K562 (cell line): ENCODE measurements around the gene ENG. TPM values are rescaled to one million over a fixed set of nuclear protein-coding genes. Genes with fewer than 3 reads are reported as not detected.

Source experiments
- ATAC-seq: fragments of 200-7000 bp; cut with Tn5 transposase; 3 replicates; pipeline ENCODE4 v1.9.1; 2020; ENCODE audit warnings: moderate library complexity
- BruUV-seq: library from RNA; stranded (reverse); fragments of 400-500 nt; replicated peaks from 2 replicates; lab custom pipeline; 2021; lab: Mats Ljungman, UMichigan
- CTCF ChIA-PET: fragments of 300-600 bp; formaldehyde crosslinking; extraction: SDS; loops from one replicate; lab custom pipeline; 2021; ENCODE audit warnings: low intra/inter-chr PET ratio; lab: Yijun Ruan, JAX
- POLR2A ChIA-PET: fragments of 300-600, 350-650 bp; sonication (Branson Sonifier 250); formaldehyde crosslinking; extraction: SDS; loops from one replicate; lab custom pipeline; 2021; ENCODE audit warnings: antibody characterized with exemption, inconsistent platforms; lab: Yijun Ruan, JAX
- DNase-seq, 4 experiments: peaks; one replicate each; pipeline versions ENCODE4 v3.0.0 to v3.0.0-alpha.2; 2011 to 2018; ENCODE audit warnings: low spot score in 3 of 4, mixed read lengths in 3 of 4; ENCODE audit errors: extremely low read depth in 1 of 4
- FAIRE-seq: peaks from 2 replicates; lab custom pipeline; 2011; peaks lifted over from hg19 to GRCh38; lab: Jason Lieb, UNC
- H2AFZ ChIP-seq: 2 replicates; pipeline ENCODE4 v1.6.0; 2011; ENCODE audit warnings: low read depth, low read length, control low read depth, inconsistent platforms
- H3K27ac ChIP-seq: fragments of 200-600 bp; 3 replicates; pipeline ENCODE4 v1.8.0; 2011; ENCODE audit warnings: low read depth, mild to moderate bottlenecking, control low read depth, inconsistent platforms, low read length, moderate library complexity, mixed read lengths; ENCODE audit errors: extremely low read depth
- H3K27me3 ChIP-seq, 2 experiments: fragments of 300-600 bp in 1 of 2; 2 replicates in 1 of 2; 3 replicates in 1 of 2; pipeline versions ENCODE4 v1.6.0 to v1.8.0; 2011; ENCODE audit warnings: inconsistent platforms in 2 of 2, low read length in 2 of 2, mild to moderate bottlenecking in 1 of 2, mixed read lengths in 1 of 2, moderate library complexity in 1 of 2; ENCODE audit not compliant: control insufficient read depth in 2 of 2, insufficient read depth in 2 of 2
- H3K36me3 ChIP-seq: fragments of 300-600 bp; 3 replicates; pipeline ENCODE4 v1.8.0; 2011; ENCODE audit warnings: mild to moderate bottlenecking, low read length, inconsistent platforms; ENCODE audit not compliant: control insufficient read depth, insufficient read depth
- H3K4me1 ChIP-seq, 2 experiments: fragments of 200-600 bp in 1 of 2; replicated peaks in 1 of 2; 2 replicates in 1 of 2; 3 replicates in 1 of 2; pipeline versions ENCODE4 v1.5.1 to v1.8.0; 2011; ENCODE audit warnings: inconsistent platforms in 2 of 2, low read length in 2 of 2, mild to moderate bottlenecking in 1 of 2, mixed read lengths in 1 of 2, moderate library complexity in 1 of 2; ENCODE audit not compliant: control insufficient read depth in 2 of 2, insufficient read depth in 2 of 2
- H3K4me2 ChIP-seq: 2 replicates; pipeline ENCODE4 v1.6.1; 2011; ENCODE audit warnings: low read length, control low read depth, inconsistent platforms, mixed read lengths; ENCODE audit not compliant: insufficient read depth
- H3K4me3 ChIP-seq: fragments of 200-600 bp; sonication (generic), shearing (Covaris generic); 2 replicates; pipeline ENCODE4 v1.5.1; 2016; ENCODE audit warnings: control low read depth, inconsistent platforms
- H3K79me2 ChIP-seq: fragments of 200-600 bp; 3 replicates; pipeline ENCODE4 v1.8.0; 2011; ENCODE audit warnings: low read length, inconsistent platforms; ENCODE audit not compliant: control insufficient read depth, insufficient read depth
- H3K9ac ChIP-seq, 2 experiments: 2 replicates each; pipeline versions ENCODE4 v1.6.0 to v1.6.1; 2011; ENCODE audit warnings: low read depth in 2 of 2, low read length in 2 of 2, control low read depth in 1 of 2, inconsistent platforms in 1 of 2, mild to moderate bottlenecking in 1 of 2, mixed read lengths in 1 of 2; ENCODE audit not compliant: insufficient read depth in 1 of 2
- H3K9me1 ChIP-seq: one replicate; pipeline ENCODE4 v1.6.0; 2011; ENCODE audit warnings: inconsistent platforms, mild to moderate bottlenecking, low read length, moderate library complexity; ENCODE audit not compliant: control insufficient read depth, insufficient read depth
- H3K9me3 ChIP-seq: replicated peaks from 2 replicates; pipeline ENCODE4 v1.5.1; 2011; ENCODE audit warnings: low read depth, low read length, inconsistent platforms; ENCODE audit not compliant: control insufficient read depth, insufficient read depth
- H4K20me1 ChIP-seq: replicated peaks from 2 replicates; pipeline ENCODE4 v1.6.1; 2011; ENCODE audit warnings: low read length, inconsistent platforms, mixed read lengths; ENCODE audit not compliant: control insufficient read depth, insufficient read depth
- MAZ ChIP-seq, 2 experiments: fragments of 450-650 bp in 1 of 2; sonication (generic) in 1 of 2; formaldehyde crosslinking; IDR thresholded peaks in 1 of 2; conservative IDR thresholded peaks in 1 of 2; 2 replicates each; pipeline versions ENCODE4 v1.4.0 to v1.5.0; 2020; ENCODE audit warnings: mild to moderate bottlenecking in 1 of 2, missing genetic modification reagents in 1 of 2
- MECOM ChIP-seq: fragments of 250-450 bp; sonication (Bioruptor Pico); IDR thresholded peaks from 2 replicates; pipeline ENCODE4 v1.8.0; 2022; ENCODE audit warnings: inconsistent platforms
- NFXL1 ChIP-seq: fragments of 450-650 bp; formaldehyde crosslinking; IDR thresholded peaks from 2 replicates; pipeline ENCODE4 v1.4.0; 2021; ENCODE audit warnings: mild to moderate bottlenecking
- TAF7 ChIP-seq: fragments of 450-650 bp; IDR thresholded peaks from 2 replicates; pipeline ENCODE4 v1.6.1; 2016; ENCODE audit warnings: missing genetic modification characterization, missing compliant biosample characterization
- TFAP4 ChIP-seq: sonication (generic); formaldehyde crosslinking; IDR thresholded peaks from 2 replicates; pipeline ENCODE4 v1.8.0; 2022; ENCODE audit warnings: missing genetic modification reagents, mild to moderate bottlenecking, moderate library complexity, borderline replicate concordance
- TRIM24 ChIP-seq, 2 experiments: fragments of 450-650 bp; IDR thresholded peaks; 2 replicates each; pipeline ENCODE4 v1.6.1; 2016
- TRIM28 ChIP-seq: fragments of 450-650 bp; IDR thresholded peaks from 2 replicates; pipeline ENCODE4 v1.6.1; 2017
- ZBTB17 ChIP-seq: fragments of 450-650 bp; formaldehyde crosslinking; IDR thresholded peaks from 2 replicates; pipeline ENCODE4 v1.4.0; 2020; ENCODE audit warnings: mild to moderate bottlenecking
- ZFX ChIP-seq: sonication (generic); formaldehyde crosslinking; IDR thresholded peaks from 2 replicates; pipeline ENCODE4 v1.8.0; 2022; ENCODE audit warnings: mild to moderate bottlenecking, missing genetic modification reagents, moderate library complexity
- ZNF316 ChIP-seq: fragments of 450-650 bp; IDR thresholded peaks from 2 replicates; pipeline ENCODE4 v1.6.1; 2016
- WGBS: fragments of 100-300 bp; shearing (Covaris generic); methylation state at CpG from one replicate; pipeline ENCODE4 v1.1.6; 2016; ENCODE audit warnings: low coverage, mixed read lengths; ENCODE audit not compliant: insufficient coverage; ENCODE audit errors: missing lambda C conversion rate; 5-methylcytosine and 5-hydroxymethylcytosine counted together
- in situ Hi-C: fragments of 300-500 bp; cut with MboI; formaldehyde crosslinking; loops from 4 replicates; pipeline ENCODE4 v1.15.0; 2018; ENCODE audit warnings: inconsistent platforms, mixed read lengths
- intact Hi-C: fragments of 100-400 bp; cut with micrococcal nuclease; formaldehyde crosslinking; loops from 2 replicates; pipeline ENCODE4 v1.14.2; 2022
- polyA plus RNA-seq, 8 experiments: library from polyadenylated mRNA; depleted of rRNA in 4 of 8; stranded (reverse) in 5 of 8; unstranded in 3 of 8; fragments of >200 nt; fragmentation: Nextera tagmentation in 2 of 8; fragmentation: Illumina TruSeq in 1 of 8; extraction: Ambion mirVana in 2 of 8; extraction: Trizol in 1 of 8; gene quantifications; 2 replicates each; pipeline versions ENCODE4 v1.2.1 to v1.2.3, GENCODE V29; 2011 to 2014; ENCODE audit warnings: inconsistent platforms in 1 of 8, missing spikeins in 1 of 8
- total RNA-seq, 7 experiments: library from RNA; depleted of rRNA in 6 of 7; stranded (reverse); fragments of >200 nt in 6 of 7; fragmentation: Illumina TruSeq in 2 of 7; extraction: Trizol in 2 of 7; gene quantifications; 2 replicates each; pipeline versions ENCODE4 v1.2.1 to v1.2.3, GENCODE V29; 2011 to 2021; ENCODE audit warnings: low replicate concordance in 1 of 7

ENG gene
- total and polyA plus RNA-seq, 9 of the 15 experiments (the other 6 are each of a cell fraction or from before 2014, with no cell fraction given): 0.04 to 0.40 (median 0.14) TPM; not detected in 1

GRCh38 chr9:127857278-127857677 is 2.8 kb upstream of the ENG start:
- no peak overlapping the region for H2AFZ ChIP-seq
- WGBS: 78% methylated on average over 4 of the region's 4 CpGs
- ChIA-PET CTCF (no interaction called here), POLR2A (interaction anchor here (0.6 to 1.6 kb wide), 5 partner anchors 10 to 200 kb away, joined by 3 to 5 read pairs (median 3); partner anchors contain the start of gene TOR2A)
- intact Hi-C loops: no loop called here
- ATAC-seq (no peak), DNase-seq (no peak), FAIRE-seq (no peak)
- no peaks in the 10 kb centered on the region for H3K27me3 ChIP-seq
- H3K9me1 ChIP-seq: peaks cover 5% of the 10 kb centered on the region
- H3K9ac ChIP-seq: peak overlapping the region in 1 of 2 experiments; percentile 32; a peak in 2 of 4 replicates
- H3K4me1 ChIP-seq: peaks cover 41 to 73% of the 10 kb centered on the region in 2 experiments
- H3K27ac ChIP-seq: no peak overlapping the region
- no peak overlapping the region for H3K4me2 ChIP-seq
- TF ChIP-seq ZBTB17 (CRISPR knock-in tag) (no peak), TAF7 (tag) (no peak), ZNF316 (peak; percentile 74), TRIM24 (IDR thresholded peaks at IDR 0.05) (peak in 1 of 2 experiments; percentile 56; a peak in 2 of 4 replicates), TRIM28 (peak; percentile 53; the same call in 1 of the 2 replicates)
- H3K4me3 ChIP-seq: no peak overlapping the region
- H3K79me2 ChIP-seq: no peaks in the 10 kb centered on the region
- no peaks in the 10 kb centered on the region for H3K9me3 ChIP-seq
- H4K20me1 ChIP-seq: no peaks in the 10 kb centered on the region
- in situ Hi-C loops: no loop called here
- H3K36me3 ChIP-seq: no peaks in the 10 kb centered on the region
- no TSS peak for BruUV-seq

- peak; percentile 60 for FAIRE-seq
Observed at GRCh38 chr9:127856729-127857116, 2.3 kb upstream of the ENG start.

More at GRCh38 chr9:127856729-127857116, 2.3 kb upstream of the ENG start:
- DNase-seq: no peak
- CTCF ChIA-PET: no interaction called here
- H3K9ac ChIP-seq: peak overlapping the region; percentile 35 to 72; a peak in 3 of 4 replicates
- H3K9me1 ChIP-seq: peaks cover 5% of the 10 kb centered on the region
- no peaks in the 10 kb centered on the region for H4K20me1 ChIP-seq
- TF ChIP-seq MAZ (CRISPR knock-in tag; conservative IDR thresholded peaks at IDR 0.05 in 1 of 2, IDR thresholded peaks at IDR 0.05 in 1 of 2) (0 out of 4 replicates have a peak, but pooled peaks of 1 of the 2 experiments have one; percentile 17), ZFX (CRISPR knock-in tag) (peak; percentile 40; the same call in 1 of the 2 replicates), NFXL1 (CRISPR knock-in tag) (no peak), MECOM (CRISPR knock-in tag) (no peak), TFAP4 (CRISPR knock-in tag) (0 out of 2 replicates have a peak, but pooled peaks have one; percentile 9)
- no peaks in the 10 kb centered on the region for H3K36me3 ChIP-seq
- ATAC-seq: peak; percentile 59
- H3K27me3 ChIP-seq: no peaks in the 10 kb centered on the region
- POLR2A ChIA-PET: interaction anchor here (0.6 to 1.6 kb wide), 6 partner anchors 10 to 346 kb away, joined by 3 to 5 read pairs (median 3); partner anchors contain the start of gene TOR2A
- intact Hi-C loops (no loop called here), in situ Hi-C loops (no loop called here)
- 23% methylated on average over 8 of the region's 8 CpGs for WGBS
- no peaks in the 10 kb centered on the region for H3K79me2 ChIP-seq
- BruUV-seq: no TSS peak
- H3K4me3 ChIP-seq: no peak overlapping the region
- peak overlapping the region; percentile 42; the same call in 1 of the 3 replicates for H3K27ac ChIP-seq
- no peak overlapping the region; the same call in 1 of the 2 replicates for H3K4me2 ChIP-seq
- H2AFZ ChIP-seq: peak overlapping the region; percentile 79
- H3K9me3 ChIP-seq: no peaks in the 10 kb centered on the region
- H3K4me1 ChIP-seq: peaks cover 36 to 67% of the 10 kb centered on the region in 2 experiments
